Breast epithelium (tissue), 4 donors: ENCODE measurements around the gene NRP1. TPM values are rescaled to one million over a fixed set of nuclear protein-coding genes. Genes with fewer than 3 reads are reported as not detected.

Experiments
- DNase-seq, 2 donors: peaks; one replicate each; pipeline ENCODE4 v3.0.0-alpha.2; 2019; ENCODE audit warnings: low spot score in 2 of 2
- H3K27ac ChIP-seq, 2 donors: fragments of 200-600 bp; sonication (generic) in 1 of 2; one replicate each; pipeline ENCODE4 v1.5.1; 2016 to 2019; ENCODE audit warnings: mild to moderate bottlenecking in 1 of 2
- H3K27me3 ChIP-seq, 2 donors: fragments of 200-600 bp; sonication (generic) in 1 of 2; one replicate each; pipeline versions ENCODE4 v1.5.1 to v1.6.0; 2017 to 2019; ENCODE audit warnings: control low read depth in 1 of 2, mild to moderate bottlenecking in 1 of 2
- H3K36me3 ChIP-seq: fragments of 200-600 bp; one replicate; pipeline ENCODE4 v1.5.1; 2019
- H3K4me1 ChIP-seq, 2 donors: fragments of 200-600 bp; sonication (generic); one replicate each; pipeline ENCODE4 v1.5.1; 2016 to 2019; ENCODE audit warnings: control low read depth in 1 of 2
- H3K4me3 ChIP-seq, 3 donors: fragments of 200-600 bp; sonication (generic); 1 replicate in 2 of 3; 2 replicates in 1 of 3; pipeline ENCODE4 v1.5.1; 2016 to 2019; ENCODE audit warnings: mild to moderate bottlenecking in 3 of 3, moderate library complexity in 2 of 3
- H3K9me3 ChIP-seq, 2 donors: fragments of 200-600 bp; sonication (generic) in 1 of 2; one replicate each; pipeline ENCODE4 v1.5.1; 2016 to 2019; ENCODE audit warnings: control low read depth in 1 of 2
- POLR2A ChIP-seq: fragments of 450-650 bp; IDR thresholded peaks from one replicate; pipeline ENCODE4 v1.6.1; 2016; ENCODE audit warnings: antibody characterized with exemption, mild to moderate bottlenecking, moderate library complexity
- POLR2AphosphoS5 ChIP-seq, 3 donors: sonication (generic); formaldehyde crosslinking; IDR thresholded peaks; one replicate each; pipeline ENCODE4 v1.6.1; 2017; ENCODE audit warnings: antibody characterized with exemption in 3 of 3
- intact Hi-C: fragments of 100-400 bp; cut with DNase I; formaldehyde crosslinking; loops from one replicate; pipeline ENCODE4 v1.15.1; 2023; ENCODE audit warnings: low total_unique reads
- total RNA-seq, 3 donors: library from RNA; depleted of rRNA; stranded (reverse); fragments of >200 nt; gene quantifications; one replicate each; pipeline ENCODE4 v1.1.0, GENCODE V29; 2016
- TF ChIP-seq, protein P1 (sequence below), 3 donors: fragments of 450-650 bp; IDR thresholded peaks; one replicate each; pipeline ENCODE4 v1.5.1; 2016 to 2017; ENCODE audit warnings: antibody characterized with exemption in 3 of 3, mild to moderate bottlenecking in 3 of 3, moderate library complexity in 3 of 3

The NRP1 gene
- total RNA-seq, 3 donors from 2014 or later = 50.8 to 76.0 (median 74.7) TPM

DNA sequence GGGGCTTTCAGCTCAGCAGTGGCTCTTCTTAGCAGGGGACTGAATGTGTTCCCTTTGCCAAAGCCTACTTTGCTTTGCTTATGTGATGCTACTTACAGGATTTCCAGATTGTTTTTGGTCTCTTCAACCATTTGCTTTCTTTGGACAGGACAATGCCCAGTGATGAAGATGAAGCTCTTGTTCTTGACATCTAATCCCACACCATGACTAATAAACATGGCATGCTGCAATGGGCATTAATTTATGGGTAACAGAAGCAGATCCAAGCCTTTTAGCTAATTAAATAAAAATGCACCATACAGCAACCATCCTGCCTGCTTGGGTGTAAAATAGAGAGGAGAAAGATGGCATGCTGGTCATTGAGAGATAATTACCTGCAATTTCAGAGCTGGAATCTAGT is 200.9 kb downstream of the NRP1 start:
- no peak overlapping the region for H3K4me3 ChIP-seq
- H3K4me1 ChIP-seq = no peaks in the 10 kb centered on the region
- H3K27me3 ChIP-seq = no peaks in the 10 kb centered on the region
- no peak overlapping the region for H3K27ac ChIP-seq
- no peak for DNase-seq
- intact Hi-C loops = no loop called here
- no peak for TF ChIP-seq POLR2AphosphoS5 (IDR thresholded peaks at IDR 0.05)
- H3K9me3 ChIP-seq = no peaks in the 10 kb centered on the region
- H3K36me3 ChIP-seq = no peaks in the 10 kb centered on the region

DNA sequence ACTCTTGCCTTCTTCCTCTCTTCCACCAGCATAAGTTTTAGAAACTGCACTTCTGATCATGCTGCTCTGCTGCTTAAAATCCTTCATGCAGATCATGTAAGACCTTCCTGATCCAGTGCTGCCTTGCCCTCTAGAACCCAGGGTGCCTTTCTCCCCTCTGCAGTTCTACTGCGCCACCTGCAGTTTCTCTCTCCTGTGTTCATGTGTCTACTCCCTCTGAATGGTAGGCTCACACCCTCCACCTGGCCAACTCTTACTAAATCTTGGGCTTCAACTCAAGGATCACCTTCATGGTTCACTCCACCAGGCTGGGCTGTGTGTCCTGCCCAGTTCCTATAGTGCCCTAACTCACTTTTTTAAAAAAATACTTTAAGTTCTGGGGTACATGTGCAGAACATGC is 201.8 kb downstream of the NRP1 start:
- Histone ChIP-seq H3K27me3 (no peaks in the 10 kb centered on the region), H3K36me3 (no peaks in the 10 kb centered on the region), H3K27ac (no peak overlapping the region), H3K4me1 (no peaks in the 10 kb centered on the region), H3K4me3 (no peak overlapping the region), H3K9me3 (no peaks in the 10 kb centered on the region)
- no peak for DNase-seq
- TF ChIP-seq, protein P1, sequence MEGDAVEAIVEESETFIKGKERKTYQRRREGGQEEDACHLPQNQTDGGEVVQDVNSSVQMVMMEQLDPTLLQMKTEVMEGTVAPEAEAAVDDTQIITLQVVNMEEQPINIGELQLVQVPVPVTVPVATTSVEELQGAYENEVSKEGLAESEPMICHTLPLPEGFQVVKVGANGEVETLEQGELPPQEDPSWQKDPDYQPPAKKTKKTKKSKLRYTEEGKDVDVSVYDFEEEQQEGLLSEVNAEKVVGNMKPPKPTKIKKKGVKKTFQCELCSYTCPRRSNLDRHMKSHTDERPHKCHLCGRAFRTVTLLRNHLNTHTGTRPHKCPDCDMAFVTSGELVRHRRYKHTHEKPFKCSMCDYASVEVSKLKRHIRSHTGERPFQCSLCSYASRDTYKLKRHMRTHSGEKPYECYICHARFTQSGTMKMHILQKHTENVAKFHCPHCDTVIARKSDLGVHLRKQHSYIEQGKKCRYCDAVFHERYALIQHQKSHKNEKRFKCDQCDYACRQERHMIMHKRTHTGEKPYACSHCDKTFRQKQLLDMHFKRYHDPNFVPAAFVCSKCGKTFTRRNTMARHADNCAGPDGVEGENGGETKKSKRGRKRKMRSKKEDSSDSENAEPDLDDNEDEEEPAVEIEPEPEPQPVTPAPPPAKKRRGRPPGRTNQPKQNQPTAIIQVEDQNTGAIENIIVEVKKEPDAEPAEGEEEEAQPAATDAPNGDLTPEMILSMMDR (IDR thresholded peaks at IDR 0.05) = no peak
- TF ChIP-seq POLR2A = no peak
- no peak for TF ChIP-seq POLR2AphosphoS5 (IDR thresholded peaks at IDR 0.05)
- intact Hi-C loops = no loop called here

DNA sequence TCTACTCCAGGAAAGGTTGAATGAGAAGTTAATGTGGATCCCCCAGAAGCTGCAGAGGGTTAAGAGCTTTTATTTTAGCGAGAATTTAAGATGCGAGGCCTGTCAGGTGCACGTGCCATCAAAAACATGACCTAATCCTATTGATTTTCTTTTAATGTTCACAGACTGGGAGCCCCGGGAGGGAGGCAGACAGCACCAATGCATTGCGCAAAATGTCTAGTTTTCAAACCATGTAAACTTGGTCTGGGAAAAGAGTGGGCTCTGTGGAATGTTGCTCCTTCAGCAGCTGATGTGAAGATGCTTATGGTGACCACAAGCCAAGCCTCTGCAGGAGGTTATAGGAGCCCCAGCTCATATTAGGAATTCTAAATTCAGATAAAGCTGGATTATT is 204.5 kb downstream of the NRP1 start:
- Histone ChIP-seq H3K4me1 (no peaks in the 10 kb centered on the region), H3K36me3 (no peaks in the 10 kb centered on the region), H3K9me3 (no peaks in the 10 kb centered on the region), H3K4me3 (no peak overlapping the region), H3K27me3 (no peaks in the 10 kb centered on the region), H3K27ac (peak overlapping the region in 1 of 2 donors; percentile 55)
- intact Hi-C loops = no loop called here
- DNase-seq = no peak
- TF ChIP-seq POLR2AphosphoS5 (IDR thresholded peaks at IDR 0.05) = no peak
- TF ChIP-seq, protein P1 (IDR thresholded peaks at IDR 0.05) = no peak
- no peak for TF ChIP-seq POLR2A

DNA sequence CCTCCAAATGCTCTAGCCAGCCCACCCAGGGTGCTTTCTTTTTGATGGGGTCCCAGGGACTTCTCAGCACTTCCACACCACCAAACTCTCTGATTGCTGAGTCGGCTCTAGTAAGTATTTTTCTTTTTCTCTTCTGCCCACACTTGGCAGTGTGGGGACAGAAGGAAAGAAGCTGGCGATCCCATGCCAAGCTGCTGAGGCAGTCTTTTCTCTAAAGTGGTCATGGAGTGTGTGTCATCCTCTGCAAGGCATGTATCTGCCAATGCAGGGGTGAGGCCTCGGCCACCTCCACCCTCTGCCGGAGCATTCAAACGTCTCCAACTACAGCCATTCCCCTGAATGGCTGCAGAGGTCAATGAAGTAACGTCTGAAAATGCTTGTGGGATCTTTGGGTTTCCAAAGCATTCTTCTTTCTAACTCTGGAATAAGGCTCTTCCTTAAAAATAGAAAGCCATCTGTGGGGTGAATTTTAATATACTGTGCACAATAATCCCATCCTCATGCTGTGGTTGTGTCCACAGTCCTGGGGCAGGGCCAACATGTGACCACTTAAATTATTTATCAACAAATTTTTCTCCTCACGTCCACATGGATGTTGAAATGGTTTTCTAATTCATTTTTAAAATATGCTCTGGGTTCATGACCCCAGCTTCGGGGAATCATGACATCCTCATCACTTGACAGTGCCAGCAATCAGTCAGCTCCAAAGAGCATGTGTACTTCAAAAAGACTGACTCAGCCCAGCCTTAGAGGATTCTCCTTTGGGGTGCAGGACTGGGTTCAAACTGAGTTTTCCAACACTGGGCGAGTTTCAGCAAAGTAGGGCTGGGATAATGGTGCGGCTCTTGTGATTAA is 205.1 kb downstream of the NRP1 start:
- no peak overlapping the region for H3K4me3 ChIP-seq
- no peaks in the 10 kb centered on the region for H3K4me1 ChIP-seq
- TF ChIP-seq POLR2A = no peak
- TF ChIP-seq, protein P1 (IDR thresholded peaks at IDR 0.05) = no peak
- TF ChIP-seq POLR2AphosphoS5 (IDR thresholded peaks at IDR 0.05) = no peak
- H3K27ac ChIP-seq = peak overlapping the region in 1 of 2 donors; percentile 55
- H3K27me3 ChIP-seq = no peaks in the 10 kb centered on the region
- no peaks in the 10 kb centered on the region for H3K36me3 ChIP-seq
- H3K9me3 ChIP-seq = no peaks in the 10 kb centered on the region
- intact Hi-C loops = no loop called here
- no peak for DNase-seq

DNA sequence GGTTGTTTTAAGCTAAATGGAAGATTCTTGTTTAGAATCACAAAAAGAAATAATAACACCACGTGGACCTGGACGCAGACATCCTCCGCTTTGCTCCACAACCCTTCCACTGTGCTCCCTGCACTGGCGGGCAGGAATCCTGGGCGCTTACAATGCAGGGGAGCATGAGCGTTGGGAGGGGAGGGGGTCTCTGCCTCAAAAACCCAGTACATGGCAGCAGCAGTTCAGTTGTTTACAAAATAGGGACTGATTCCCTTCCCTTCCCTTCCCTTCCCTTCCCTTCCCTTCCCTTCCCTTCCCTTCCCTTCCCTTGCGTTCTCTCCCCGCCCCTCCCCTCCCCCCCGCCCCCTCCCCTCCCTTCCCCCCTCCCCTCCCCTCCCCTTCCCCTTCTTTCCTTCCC is 206.8 kb downstream of the NRP1 start:
- Histone ChIP-seq H3K4me1 (no peaks in the 10 kb centered on the region), H3K9me3 (no peaks in the 10 kb centered on the region), H3K4me3 (no peak overlapping the region), H3K27ac (no peak overlapping the region), H3K36me3 (no peaks in the 10 kb centered on the region), H3K27me3 (no peaks in the 10 kb centered on the region)
- intact Hi-C loops = no loop called here
- no peak for TF ChIP-seq POLR2A
- TF ChIP-seq POLR2AphosphoS5 (IDR thresholded peaks at IDR 0.05) = no peak
- TF ChIP-seq, protein P1 (IDR thresholded peaks at IDR 0.05) = no peak
- DNase-seq = no peak
